ENCODE results near the gene RGS3.

- TF ChIP-seq CTCF (IDR thresholded peaks at IDR 0.05) (no peak), USF2 (CRISPR knock-in tag; IDR thresholded peaks at IDR 0.05) (no peak), SMAD3 (CRISPR knock-in tag; IDR thresholded peaks at IDR 0.05; ENCODE audit: borderline replicate concordance) (no peak), ZNF121 (CRISPR knock-in tag; IDR thresholded peaks at IDR 0.05) (no peak), FOXK1 (CRISPR knock-in tag; IDR thresholded peaks at IDR 0.05) (no peak)
- TF ChIP-seq, protein P1, sequence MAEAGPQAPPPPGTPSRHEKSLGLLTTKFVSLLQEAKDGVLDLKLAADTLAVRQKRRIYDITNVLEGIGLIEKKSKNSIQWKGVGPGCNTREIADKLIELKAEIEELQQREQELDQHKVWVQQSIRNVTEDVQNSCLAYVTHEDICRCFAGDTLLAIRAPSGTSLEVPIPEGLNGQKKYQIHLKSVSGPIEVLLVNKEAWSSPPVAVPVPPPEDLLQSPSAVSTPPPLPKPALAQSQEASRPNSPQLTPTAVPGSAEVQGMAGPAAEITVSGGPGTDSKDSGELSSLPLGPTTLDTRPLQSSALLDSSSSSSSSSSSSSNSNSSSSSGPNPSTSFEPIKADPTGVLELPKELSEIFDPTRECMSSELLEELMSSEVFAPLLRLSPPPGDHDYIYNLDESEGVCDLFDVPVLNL (CRISPR knock-in tag; IDR thresholded peaks at IDR 0.05; ENCODE audit: borderline replicate concordance, low read depth): no peak
- TF ChIP-seq, protein P2, sequence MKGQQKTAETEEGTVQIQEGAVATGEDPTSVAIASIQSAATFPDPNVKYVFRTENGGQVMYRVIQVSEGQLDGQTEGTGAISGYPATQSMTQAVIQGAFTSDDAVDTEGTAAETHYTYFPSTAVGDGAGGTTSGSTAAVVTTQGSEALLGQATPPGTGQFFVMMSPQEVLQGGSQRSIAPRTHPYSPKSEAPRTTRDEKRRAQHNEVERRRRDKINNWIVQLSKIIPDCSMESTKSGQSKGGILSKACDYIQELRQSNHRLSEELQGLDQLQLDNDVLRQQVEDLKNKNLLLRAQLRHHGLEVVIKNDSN (CRISPR knock-in tag; IDR thresholded peaks at IDR 0.05): no peak
- TF ChIP-seq, protein P3, sequence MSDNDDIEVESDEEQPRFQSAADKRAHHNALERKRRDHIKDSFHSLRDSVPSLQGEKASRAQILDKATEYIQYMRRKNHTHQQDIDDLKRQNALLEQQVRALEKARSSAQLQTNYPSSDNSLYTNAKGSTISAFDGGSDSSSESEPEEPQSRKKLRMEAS (CRISPR knock-in tag; IDR thresholded peaks at IDR 0.05): no peak
- TF ChIP-seq, protein P4, sequence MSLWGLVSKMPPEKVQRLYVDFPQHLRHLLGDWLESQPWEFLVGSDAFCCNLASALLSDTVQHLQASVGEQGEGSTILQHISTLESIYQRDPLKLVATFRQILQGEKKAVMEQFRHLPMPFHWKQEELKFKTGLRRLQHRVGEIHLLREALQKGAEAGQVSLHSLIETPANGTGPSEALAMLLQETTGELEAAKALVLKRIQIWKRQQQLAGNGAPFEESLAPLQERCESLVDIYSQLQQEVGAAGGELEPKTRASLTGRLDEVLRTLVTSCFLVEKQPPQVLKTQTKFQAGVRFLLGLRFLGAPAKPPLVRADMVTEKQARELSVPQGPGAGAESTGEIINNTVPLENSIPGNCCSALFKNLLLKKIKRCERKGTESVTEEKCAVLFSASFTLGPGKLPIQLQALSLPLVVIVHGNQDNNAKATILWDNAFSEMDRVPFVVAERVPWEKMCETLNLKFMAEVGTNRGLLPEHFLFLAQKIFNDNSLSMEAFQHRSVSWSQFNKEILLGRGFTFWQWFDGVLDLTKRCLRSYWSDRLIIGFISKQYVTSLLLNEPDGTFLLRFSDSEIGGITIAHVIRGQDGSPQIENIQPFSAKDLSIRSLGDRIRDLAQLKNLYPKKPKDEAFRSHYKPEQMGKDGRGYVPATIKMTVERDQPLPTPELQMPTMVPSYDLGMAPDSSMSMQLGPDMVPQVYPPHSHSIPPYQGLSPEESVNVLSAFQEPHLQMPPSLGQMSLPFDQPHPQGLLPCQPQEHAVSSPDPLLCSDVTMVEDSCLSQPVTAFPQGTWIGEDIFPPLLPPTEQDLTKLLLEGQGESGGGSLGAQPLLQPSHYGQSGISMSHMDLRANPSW (CRISPR knock-in tag; conservative IDR thresholded peaks at IDR 0.05; ENCODE audit: low read depth): no peak
- TF ChIP-seq, protein P5, sequence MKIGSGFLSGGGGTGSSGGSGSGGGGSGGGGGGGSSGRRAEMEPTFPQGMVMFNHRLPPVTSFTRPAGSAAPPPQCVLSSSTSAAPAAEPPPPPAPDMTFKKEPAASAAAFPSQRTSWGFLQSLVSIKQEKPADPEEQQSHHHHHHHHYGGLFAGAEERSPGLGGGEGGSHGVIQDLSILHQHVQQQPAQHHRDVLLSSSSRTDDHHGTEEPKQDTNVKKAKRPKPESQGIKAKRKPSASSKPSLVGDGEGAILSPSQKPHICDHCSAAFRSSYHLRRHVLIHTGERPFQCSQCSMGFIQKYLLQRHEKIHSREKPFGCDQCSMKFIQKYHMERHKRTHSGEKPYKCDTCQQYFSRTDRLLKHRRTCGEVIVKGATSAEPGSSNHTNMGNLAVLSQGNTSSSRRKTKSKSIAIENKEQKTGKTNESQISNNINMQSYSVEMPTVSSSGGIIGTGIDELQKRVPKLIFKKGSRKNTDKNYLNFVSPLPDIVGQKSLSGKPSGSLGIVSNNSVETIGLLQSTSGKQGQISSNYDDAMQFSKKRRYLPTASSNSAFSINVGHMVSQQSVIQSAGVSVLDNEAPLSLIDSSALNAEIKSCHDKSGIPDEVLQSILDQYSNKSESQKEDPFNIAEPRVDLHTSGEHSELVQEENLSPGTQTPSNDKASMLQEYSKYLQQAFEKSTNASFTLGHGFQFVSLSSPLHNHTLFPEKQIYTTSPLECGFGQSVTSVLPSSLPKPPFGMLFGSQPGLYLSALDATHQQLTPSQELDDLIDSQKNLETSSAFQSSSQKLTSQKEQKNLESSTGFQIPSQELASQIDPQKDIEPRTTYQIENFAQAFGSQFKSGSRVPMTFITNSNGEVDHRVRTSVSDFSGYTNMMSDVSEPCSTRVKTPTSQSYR (CRISPR knock-in tag; IDR thresholded peaks at IDR 0.05): no peak
These were observed 108.7 kb downstream of the RGS3 start for GRCh38 chr9:113572076-113572861.
